ENCODE measurements around the gene BAZ2B.

Gene BAZ2B

GRCh38 chr2:159292157-159292556 is 324.2 kb downstream of the BAZ2B start:
- no peak for DNase-seq

GRCh38 chr2:159290289-159290907 is 325.9 kb downstream of the BAZ2B start:
- peak in 1 of 2 experiments; percentile 44 for DNase-seq

DNA sequence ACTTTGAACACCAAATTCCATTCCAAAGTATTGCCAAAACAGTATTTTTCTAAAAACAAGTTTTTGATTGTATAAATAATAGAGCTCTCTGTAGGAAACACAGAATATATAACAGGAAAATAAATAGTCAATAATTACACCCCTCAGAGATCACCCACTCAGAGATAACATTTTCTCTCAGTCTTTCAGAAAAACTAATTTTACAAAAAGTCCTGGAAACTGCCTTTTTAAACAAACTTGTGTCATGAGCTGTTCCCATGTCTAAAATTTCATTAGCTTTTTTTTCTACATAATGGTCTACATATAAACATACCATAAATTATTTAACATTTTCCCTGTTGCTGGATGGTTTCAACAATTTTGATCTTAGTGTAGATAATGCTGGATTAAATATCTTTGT is 328.6 kb downstream of the BAZ2B start:
- no peak for DNase-seq

DNA sequence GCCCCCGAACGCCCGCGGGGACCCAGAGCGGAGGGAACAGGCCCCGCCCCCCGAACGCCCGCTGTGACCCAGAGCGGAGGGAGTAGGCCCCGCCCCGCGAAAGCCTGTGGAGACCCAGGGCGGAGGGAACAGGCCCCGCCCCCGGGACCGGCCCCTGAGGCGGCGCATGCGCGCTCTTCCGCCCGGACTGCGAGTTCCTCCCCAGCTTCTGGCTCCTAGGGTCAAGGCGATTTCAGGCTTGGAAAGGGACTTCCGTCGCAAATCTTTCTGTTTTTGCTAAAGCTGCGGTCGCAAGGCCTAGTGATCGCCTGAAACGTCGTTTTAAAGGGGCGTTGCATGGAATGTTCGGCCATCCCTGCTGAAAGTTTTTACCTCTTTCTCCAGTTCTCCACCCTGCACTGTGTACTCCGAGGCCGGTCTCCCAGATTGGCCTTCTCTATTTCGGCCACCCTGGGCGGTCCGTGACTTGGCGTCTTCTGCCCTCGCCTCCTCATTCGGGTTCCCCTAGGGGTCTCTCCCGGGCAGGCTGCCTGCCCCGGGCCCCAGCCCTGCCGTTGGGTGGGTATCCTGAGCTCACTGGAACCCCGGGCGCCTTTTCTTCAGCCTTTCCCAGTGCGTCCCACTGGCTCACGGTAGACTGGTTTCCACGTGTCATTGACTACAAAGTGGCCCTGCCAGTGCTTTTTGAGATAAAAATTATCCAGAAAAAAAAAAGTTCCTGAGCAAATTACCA is 329.5 kb downstream of the BAZ2B start:
- DNase-seq, result peak; percentile 95 to 98

DNA sequence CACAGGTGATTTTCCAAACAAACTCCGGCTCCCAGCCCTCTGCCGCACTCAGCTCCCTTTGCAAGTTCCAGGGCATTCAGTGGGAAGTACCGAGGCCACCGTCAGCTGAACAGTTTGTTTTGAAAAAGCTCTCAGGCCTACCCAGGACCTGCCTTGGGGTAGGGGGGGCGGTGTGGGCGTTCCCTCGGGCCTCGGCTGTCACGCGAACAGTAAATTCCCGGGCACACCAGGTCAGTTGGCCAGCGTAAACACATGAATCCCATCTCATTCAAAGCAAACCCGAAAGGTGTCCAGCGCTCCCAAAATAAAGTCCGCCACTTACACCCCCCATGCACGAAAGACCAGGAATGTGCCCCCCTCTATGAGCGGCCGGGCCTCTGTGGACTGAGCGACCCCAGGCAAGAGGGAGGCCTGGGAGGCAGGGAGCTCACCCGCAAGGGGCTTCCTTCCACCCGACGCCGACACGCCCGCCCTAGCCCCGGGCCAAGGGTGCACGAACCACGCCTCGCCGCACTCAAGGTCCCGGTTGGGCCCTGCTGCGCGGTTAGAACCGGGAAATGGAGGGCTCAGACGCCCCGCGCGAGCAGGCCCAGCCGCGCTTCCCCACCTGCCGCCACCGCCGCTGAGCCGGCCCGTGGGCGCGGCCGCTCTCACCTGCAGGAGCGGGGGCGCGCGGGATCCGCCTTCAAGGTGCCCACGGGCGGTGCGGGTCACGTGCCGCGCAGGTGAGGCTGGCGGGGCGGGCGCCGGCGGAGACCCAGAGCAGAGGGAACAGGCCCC is 330.2 kb downstream of the BAZ2B start, which contains the start of gene WDSUB1:
WDSUB1 (minus strand) TSS at position 775 of the 780 bp plus-strand sequence. CDS start 3,634 bp downstream, outside the sequence.
- DNase-seq, result peak; percentile 30 to 63

- DNase-seq, result no peak
Observed at GRCh38 chr2:159285433-159285832, 330.9 kb downstream of the BAZ2B start.

GRCh38 chr2:159283529-159283928 is 332.8 kb downstream of the BAZ2B start:
- no peak for DNase-seq

- no peak for DNase-seq
Observed at GRCh38 chr2:159281002-159281401, 335.3 kb downstream of the BAZ2B start.

GRCh38 chr2:159279700-159280099 is 336.6 kb downstream of the BAZ2B start:
- DNase-seq, result no peak

DNA sequence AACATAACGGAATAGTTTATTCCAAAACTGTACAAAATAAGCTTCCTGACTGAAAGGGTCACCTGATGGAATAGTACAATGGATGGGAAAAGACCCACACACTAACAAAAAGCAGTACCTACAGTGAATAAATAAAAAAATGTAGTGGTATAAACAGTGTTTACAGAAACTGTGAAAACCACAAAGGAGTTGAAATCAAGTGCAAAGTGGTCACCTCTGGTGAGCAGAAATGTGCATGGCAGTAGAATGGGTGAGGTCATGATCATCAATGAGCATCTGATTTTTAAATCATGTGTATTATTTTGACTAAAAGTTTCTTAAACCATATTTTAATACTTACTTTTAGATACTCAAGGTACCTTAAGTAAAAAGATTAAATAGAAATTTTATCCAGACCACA is 341.2 kb downstream of the BAZ2B start:
- DNase-seq, result no peak

DNA sequence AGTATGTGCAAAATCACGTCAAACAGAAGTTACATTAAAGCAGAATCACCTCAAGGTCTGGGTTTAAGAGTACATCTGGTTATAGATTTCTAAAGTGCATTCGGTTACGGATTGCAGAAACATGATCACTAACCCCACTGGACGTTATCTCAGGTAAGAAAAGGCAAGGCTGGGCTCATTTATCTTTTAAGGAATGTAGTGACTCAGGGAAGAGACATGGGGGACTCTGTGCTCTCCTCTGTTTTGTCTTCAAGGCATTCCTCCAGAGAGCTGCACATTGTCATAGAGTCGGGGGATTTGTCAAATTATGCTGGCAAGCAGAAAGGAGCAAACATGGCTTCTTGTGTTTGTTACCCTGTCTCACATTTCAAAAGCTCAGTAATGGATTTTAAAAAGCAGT is 344.2 kb downstream of the BAZ2B start:
- DNase-seq, result no peak

GRCh38 chr2:159270744-159271379 is 345.5 kb downstream of the BAZ2B start:
- no peak for DNase-seq

All from NCI-H2081 (cell line).